HG03196 (cell line): ENCODE results near the gene MAMSTR.
"Not testable (repeated sequence)": the region's sequence is repeated elsewhere in the genome, so short reads cannot be mapped to it uniquely, and the experiment has no call there.

Source experiments
- ATAC-seq: cut with Tn5 transposase; IDR thresholded peaks from one replicate; pipeline ENCODE4 v1.9.1; 2021; ENCODE audit not compliant: unreplicated experiment

MAMSTR gene

DNA sequence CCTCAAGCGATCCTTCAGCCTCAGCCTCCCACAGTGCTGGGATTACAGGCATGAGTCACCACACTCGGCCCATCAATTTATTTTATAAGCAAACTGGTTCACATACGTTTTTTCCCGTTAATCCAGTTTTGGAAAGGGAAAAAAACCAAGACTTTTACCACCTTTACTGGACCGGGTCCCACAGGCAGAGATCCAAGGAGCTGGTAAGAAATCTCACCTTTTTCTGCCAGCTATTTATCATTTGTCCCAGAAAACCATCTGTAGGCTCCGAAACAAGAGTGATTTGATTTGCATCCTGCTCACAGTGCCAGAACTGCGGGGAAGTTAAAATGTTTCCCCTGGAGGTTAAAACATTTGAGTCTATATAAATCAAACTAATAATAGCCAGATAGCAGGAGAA, 30.1 kb downstream of the MAMSTR start:
- ATAC-seq, result no peak

DNA sequence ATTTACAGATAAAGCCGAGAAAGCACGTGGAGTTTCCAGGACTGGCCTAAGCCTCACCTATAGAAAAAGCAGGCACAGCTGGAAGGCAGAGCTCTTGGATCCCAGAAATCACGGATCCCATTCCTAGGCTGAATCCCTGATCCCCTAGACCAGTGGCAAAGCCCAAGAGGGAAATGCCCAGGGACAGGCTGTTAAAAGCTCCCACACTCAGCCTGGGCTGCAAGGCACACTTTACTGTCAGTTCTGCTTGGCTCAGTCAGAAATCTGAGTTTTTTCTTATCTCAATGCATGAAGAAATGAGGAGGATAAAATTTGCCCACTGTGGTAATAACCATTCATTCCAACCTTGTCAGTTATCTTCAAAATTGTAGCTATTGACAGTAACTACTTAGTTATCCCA, 31.7 kb downstream of the MAMSTR start:
- no peak for ATAC-seq

DNA sequence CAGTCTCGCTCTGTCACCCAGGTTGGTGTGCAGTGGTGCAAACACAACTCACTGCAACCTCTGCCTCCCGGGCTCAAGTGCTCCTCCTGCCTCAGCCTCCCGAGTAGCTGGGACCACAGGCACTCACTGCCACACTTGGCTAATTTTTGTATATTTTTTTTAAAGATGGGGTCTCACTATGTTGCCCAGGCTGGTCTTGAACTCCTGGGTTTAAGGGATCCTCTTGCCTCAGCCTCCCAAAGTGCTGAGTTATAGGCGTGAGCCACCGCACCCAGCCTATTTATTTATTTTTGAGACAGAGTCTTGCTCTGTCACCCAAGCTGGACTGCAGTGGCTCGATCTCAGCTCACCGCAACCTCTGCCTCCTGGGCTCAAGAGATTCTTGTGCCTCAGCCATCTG, 32.9 kb downstream of the MAMSTR start:
- ATAC-seq, result not testable (repeated sequence)

DNA sequence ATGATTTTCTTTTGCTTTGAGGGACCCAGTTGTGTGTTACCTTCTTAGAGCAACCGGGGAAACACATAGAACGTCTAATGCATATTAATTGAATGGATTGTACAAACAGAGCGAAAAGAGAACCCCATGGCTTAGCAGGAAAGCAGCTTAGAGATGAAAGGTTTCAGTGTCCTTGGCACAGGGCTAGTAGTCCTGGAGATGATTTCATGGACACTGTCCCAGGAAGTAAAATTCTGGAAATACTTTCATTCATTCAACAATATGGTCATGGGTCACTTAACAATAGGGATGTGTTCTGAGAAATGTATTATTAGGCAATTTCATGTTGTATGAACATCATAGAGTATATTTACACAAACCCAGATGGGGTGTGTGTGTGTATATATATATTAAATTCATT, 33.4 kb downstream of the MAMSTR start:
- ATAC-seq, result no peak

DNA sequence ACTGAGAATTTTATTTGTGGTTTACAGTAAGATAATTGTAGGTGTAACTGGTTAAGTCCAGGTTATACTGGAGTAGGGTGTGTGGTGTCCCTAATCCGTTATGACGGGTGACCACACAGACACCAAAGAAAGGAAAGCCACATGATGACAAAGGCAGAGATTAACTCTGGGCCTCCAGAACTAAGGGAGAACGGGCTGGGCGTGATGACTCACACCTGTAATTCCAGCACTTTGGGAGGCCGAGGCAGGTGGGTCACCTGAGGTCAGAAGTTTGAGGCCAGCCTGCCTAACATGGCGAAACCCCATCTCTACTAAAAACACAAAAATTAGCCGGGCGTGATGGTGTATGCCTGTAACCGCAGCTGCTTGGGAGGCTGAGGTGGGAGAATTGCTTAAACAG, 33.9 kb downstream of the MAMSTR start:
- ATAC-seq, result no peak

DNA sequence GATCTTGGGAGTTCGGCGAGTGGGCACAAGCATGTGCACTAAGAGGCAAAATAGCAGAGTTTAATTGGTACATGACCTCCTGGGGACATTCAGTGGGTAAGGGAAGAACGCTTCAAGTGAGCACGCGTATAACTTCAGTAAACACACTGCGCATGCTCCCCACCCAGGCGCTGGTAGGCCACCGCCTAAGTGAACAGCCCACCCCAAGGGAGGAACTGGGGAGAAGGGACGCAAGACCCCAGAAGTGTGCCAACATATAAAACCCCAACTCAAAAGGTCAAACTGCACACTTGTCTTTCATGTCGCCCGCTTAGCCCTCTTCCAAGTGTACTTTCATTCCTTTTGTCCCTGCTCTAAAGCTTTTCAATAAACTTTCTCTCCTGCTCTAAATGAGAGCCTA, 36.2 kb downstream of the MAMSTR start:
- ATAC-seq, result no peak

DNA sequence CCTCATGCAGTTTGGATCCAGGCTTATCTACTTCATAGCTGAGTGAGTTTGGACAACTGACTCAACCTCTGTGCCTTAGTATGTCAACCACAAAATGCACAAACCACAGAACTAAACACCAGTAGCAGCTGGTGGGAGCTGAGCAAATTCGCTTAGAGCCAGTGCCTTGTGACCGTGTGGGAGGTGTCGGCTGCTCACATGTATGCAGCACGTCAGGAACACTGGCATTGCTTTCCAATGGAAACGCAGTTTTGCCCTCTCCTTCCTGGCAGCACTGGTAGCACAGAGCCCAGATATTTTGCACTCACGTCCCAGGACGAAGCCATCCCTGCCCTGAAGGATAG, 38.4 kb downstream of the MAMSTR start:
- no peak for ATAC-seq

DNA sequence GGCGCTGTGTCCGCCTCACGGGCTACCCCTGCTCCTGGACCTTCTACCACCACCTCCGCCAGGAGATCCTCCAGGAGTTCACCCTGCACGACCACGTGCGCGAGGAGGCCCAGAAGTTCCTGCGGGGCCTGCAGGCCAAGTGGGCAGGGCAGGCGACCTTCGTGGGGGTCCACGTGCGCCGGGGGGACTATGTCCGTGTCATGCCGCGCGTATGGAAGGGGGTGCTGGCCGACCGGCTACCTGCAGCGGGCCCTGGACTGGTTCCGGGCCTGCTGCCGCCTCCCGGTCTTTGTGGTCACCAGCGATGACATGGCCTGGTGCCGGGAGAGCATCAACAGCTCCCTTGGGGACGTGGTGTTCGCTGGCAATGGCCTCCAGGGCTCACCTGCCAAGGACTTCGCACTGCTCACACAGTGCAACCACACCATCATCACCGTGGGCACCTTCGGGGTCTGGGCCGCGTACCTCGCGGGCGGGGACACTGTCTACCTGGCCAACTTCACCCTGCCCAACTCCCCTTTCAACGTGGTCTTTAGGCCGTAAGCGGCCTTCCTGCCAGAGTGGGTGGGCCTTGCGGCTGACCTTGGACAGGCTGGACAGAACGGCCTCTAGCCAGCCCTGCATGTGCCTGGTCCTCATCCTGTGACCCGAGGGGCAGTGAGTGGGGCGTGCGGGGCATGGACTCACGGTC, 38.9 kb downstream of the MAMSTR start:
- ATAC-seq, result no peak

DNA sequence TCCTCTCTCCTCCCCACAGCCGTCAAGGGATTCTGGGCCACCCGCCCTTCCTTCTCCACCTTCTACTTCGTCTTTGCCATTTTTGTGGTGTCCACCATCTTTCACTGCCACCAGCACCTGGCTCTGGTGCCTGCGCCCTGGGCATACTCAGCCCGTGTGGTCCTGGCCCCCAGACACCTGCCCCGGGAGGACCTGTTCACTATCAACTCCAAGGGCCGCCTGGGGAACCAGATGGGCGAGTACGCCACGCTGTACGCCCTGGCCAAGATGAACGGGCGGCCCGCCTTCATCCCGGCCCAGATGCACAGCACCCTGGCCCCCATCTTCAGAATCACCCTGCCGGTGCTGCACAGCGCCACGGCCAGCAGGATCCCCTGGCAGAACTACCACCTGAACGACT, 39.5 kb downstream of the MAMSTR start:
- not testable (repeated sequence) for ATAC-seq

DNA sequence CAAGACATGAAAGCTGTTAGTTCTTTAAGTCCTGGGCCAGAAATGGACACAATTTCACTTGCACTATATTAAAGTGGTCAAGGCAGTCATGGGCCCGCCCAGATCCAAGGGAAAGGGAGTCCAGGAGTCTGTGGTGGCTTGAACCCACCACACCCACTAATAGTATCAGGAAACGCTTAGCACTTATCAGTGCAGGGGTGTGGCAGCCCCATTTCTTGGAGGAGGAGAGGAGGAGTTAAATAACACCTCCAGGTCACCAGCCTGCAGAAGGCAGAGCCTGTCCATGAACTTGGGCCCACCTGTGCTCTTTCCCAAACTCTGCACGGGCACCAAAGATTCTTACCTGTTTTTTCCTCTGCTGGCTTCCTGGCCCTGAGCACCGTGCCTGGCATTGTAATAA, 41.3 kb downstream of the MAMSTR start:
- ATAC-seq, result no peak

DNA sequence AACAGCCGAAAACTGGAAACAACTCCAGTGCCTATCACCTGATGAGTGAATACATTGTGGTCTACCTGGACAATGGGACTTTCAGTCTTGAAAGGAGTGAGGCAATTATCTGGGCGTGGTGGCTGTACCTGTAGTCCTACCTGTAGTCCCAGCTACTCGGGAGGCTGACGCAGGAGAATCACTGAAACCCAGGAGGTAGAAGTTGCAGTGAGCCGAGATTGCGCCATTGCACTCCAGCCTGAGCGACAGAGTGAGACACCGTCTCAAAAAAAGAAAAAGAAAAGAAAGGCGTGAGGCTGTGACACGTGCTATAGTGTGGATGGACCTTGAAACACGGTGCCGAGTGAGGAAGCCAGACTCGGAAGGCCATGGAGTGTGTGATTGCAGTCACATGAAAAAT, 42.6 kb downstream of the MAMSTR start:
- no peak for ATAC-seq

DNA sequence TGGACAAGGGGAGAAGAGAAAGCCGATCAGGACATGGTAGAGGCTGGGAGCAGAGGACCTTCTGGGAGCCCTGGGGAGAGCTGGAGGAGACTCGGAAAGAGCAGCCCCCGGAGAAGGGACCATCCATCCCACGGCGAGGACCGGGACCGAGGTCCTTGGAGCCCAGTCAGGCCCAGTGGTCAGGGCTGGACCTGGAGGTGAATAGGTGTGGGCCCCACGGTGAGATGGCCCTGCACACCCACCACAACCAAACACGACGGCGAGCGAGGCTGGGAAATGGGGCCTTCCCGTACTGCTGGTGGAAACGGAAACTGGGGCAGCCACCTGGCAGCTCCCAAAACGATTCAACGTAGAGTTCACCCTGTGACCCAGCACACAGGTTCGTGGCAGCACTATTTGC, 43.0 kb downstream of the MAMSTR start:
- ATAC-seq, result no peak

DNA sequence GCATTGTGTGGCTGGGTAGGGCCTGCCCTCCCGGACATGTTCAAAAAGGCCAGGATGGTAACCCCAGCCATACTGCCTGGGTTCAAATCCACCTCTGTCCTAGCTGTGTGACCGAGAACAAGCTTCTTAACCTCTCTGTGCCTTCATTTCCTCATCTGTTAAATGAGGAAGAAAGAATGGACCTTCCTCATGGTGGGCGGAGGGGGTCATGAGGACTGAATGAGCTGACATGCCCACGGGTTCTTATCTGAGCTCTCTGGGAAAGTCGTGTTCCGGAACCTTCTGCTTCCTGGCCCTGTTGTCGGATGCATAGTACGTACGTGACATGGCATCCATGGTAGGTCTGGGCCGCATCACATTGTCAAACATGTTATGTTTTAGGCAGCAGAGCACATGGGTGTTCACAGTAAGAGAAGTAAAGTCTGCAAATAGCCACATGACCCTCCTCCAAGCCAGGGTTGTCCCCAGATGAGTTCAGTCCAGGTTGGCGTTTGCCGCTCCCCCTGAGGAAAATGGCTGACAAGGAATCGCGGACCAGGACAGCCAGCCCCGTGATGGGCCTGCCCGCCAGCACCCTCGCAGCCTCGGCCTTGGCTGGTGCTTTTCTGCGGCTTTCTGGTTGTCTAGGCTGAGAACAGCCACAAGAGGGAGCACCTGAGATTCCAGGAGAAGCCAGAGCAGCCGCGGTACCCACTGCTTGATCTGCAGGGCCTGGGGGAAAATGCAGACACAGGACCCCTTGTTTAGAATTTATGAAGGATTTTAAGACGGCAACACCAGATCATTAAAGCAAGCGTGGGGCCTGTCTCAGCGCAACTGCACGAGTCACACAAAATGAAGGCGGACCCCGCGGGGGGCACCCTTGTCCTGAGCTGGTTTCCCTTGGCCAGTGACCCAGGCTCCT, 44.4 kb downstream of the MAMSTR start:
- ATAC-seq, result no peak

DNA sequence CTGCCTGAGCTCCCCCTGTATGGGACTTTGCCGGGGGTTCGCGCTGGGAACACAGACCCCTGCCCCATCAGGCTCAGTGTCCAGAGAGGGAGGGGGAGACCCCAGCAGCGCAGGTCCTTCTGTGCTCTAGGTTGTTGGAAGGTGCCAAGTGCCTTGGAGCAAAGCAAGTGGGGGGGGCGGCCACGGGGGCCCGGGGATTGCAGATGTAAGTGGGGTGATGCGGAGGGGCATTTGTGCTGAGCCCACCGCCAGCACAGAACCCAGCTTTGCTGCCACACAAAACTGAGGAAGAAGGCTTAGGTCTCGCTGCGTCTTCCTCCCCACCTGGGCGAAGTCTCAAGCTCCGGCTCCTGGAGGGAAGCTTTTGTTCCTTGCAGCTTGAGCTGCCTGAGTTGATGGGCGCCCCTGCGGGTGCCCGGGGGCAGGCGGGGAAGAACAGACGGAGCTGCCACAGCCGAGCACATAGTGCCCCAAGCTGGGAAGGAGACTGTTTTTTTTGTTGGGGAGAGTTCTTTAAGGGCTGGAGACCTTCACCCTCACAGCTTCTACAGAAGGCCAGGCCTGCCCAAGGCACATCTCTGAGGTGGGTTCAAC, 45.2 kb downstream of the MAMSTR start:
- no peak for ATAC-seq

DNA sequence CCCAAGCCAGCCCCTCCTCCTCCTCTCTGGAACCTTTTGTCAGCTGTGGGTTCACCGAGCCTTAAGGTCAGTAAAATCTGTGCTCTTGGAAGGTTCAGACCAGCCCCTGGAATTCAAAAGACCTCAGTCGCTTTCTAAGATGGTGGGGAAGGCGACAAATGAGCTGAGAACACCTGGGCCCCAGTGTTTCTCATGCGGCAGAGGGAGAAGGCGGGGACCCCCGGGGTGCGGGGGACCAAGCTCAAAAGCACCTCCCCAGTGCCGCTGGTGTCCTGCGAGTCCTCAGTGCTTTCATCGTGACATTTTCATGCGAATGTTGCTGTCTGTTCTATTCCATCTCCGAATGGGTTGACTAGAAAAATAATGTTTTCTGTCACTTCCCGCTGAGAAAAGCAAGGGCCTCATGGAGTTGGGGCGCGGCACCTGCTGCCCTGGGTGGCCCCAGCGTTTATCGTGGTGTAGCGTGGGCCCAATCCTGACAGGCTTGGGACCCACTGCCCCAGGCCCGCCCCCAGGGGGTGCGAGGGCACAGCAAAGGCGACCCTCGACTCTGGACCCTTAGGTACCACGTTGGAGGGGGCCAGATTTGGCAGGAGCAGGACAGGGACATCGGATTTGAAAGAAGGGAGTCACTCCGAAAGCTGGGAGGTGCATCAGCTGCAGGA, 46.0 kb downstream of the MAMSTR start:
- ATAC-seq, result no peak

DNA sequence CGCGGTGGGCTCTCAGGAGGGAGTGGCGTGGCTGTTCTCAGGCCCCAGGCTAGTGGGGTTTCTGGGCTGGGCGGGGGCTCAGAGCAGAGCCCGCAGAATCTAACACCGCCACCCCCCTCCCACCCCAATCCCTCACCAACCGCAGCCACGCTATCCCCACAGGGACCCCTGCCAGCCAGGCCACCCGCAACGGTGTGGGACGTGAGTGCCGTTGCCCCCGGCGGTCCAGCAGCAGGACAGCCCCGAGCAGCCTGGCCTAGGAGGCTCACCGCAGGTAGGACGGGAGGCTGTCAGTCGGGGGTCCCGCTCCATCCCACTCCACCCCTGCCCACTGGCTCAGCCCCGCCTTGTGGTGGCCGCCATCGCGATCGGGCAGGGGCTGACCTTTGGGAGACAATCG, 46.5 kb downstream of the MAMSTR start, which contains the start of gene NTN5:
NTN5 (minus strand) TSS at position 24 of the 400 bp plus-strand sequence. CDS start 2,031 bp downstream, outside the sequence.
- no peak for ATAC-seq

DNA sequence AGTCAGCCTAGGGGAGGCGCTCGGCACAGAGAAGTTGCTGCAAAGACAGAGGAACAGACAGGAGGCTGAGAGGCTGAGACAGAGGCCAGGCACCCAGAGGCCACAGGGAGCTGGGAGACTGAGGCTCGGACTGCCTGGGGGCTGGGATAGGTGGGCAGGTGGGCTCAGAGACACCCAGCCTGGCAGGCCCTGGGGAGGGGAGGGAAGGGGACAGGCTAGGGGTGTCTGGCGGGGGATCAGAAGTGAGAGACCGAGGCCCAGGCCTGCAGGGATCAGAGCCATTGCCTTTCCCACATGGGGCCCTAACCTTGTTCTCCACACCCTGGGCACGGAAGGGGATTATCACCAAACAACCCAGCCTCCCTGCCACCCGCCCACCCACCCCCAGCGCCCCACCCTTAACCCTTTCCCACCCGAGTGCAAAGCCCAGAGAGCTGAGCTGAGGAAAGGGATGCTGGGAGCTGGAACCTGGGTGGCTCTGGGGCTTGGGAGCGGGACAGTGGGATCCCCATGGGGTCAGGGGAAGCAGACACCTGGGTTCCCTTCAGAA, 48.0 kb downstream of the MAMSTR start:
- no peak for ATAC-seq

DNA sequence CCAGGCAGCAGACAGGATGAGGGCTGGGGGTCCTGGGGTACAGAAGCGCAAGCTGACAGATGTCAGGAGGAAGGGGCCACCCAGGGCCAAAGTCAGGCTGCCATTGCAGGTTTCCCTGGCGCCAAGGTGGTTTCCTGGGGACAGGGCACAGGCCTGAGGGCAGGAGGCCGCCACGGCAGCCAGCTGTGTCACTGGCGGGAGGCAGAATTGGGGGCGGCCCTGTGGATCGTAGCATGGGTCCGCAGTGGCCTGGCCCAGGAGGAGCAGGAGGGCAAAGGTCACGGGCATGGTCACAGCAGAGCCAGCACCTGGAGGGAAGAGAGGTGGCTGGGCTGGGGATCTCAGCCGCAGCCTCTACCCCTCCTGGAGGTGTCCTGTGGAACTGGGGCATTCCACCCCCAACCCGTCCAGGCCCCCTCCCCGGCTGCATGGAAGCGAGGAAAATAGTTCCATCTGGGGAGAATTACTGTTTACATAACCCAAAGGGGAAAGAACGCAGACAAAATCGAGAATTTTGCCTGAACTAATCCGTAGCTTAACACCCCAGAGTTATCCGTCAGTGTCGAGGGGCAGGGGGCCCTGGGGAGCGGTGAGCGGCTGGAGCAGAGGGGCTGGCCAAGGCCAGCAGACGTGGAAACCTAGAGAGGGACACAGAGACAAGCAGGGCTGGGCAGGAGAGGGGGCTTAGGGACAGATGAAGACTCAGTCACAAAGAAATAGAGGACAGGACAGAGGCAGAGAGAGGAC, 48.7 kb downstream of the MAMSTR start:
- ATAC-seq, result no peak

DNA sequence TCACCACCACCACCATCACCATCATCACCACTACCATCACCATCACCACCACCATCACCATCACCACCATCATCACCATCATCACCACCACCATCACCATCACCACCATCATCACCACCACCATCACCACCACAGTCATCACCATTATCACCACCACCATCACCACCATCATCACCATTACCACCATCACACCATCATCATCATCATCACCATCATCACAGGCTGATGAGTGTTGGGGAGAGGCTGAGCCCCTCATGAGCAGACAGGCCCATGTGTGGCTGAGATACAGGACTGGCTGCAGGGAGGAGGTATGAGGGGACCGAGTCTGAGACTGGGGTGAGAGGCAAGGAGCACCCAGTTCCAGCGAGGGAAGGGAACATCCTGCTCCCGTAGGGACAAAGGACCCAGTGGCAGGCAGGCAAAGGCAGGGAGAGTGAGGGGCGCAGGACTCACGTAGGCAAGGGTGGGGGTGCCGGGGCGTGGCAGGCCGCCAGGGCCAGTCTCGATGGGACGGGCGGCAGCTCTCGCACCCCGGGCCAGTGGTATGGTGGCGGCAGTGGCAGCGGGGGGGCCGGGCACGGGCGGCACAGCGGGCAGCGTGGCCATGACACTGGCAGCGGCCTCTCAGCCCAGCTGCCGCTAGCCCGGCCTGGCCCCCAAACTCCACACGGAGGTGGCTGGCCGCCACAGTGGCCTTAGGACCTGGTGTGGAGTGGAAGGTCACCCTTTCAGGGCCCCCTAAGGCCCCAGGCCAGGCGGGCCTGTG, 49.4 kb downstream of the MAMSTR start:
- ATAC-seq, result no peak

DNA sequence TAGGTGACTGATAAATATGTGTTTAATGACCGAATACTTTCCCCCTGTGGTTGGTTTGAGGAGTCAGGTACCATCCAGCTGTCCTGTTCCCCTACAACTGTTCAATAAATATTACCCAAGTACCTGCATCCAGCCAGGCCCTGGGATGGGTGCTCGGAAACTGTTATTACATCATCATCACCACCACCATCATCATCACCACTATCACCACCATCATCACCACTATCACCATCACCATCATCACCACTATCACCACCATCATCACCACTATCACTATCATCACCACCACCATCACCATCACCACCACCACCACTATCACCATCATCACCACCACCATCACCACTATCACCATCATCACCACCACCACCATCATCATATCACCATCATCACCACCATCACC, 50.8 kb downstream of the MAMSTR start:
- ATAC-seq, result no peak
